ENCODE results near the gene PPP1R7.
"Not testable (repeated sequence)": the region's sequence is repeated elsewhere in the genome, so short reads cannot be mapped to it uniquely, and the experiment has no call there.

Gene PPP1R7

GRCh38 chr2:241191081-241191480, 40.8 kb downstream of the PPP1R7 start:
- in situ Hi-C loops (cut with MboI; ENCODE audit: low sequenced_read_pairs), result no loop called here

DNA sequence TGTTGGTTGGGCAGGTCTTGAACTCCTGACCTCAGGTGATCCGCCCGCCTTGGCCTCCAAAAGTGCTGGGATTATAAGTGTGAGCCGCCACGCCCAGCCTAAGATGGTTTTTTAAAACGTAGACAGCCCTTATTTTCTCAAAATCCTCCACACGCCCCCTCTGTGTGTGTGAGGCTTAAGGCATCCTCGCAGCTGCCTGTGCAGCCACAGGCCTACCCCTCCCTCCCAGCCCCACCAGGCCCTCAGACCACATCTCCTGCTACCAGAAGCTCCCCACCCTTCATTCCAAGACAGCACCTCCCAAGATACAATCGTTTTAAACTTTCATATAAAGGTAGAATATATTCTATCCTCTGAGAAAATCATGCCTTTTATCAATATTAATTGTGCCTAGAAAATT, 43.0 kb downstream of the PPP1R7 start:
- in situ Hi-C loops (cut with MboI; ENCODE audit: low sequenced_read_pairs), result no loop called here

DNA sequence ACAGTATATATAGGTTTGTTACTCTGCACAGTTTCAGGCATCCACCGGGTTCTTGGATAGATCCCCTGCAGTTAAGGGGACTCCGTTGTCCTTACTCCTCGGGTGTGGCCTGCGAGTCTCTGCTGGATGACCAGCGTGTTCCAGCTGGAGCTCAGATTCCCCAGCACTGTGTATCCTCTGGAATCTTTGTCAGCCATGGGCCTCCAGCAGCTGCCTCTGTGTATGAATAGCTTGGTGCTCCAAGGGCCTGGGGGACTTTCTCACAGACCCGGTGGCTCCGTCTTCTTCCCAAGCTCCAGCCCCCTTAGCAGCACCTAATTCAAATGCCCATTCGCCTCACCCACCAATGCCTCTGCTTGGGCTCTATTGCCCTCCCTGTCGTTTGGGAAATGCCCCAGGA, 44.5 kb downstream of the PPP1R7 start:
- in situ Hi-C loops (cut with MboI; ENCODE audit: low sequenced_read_pairs), result no loop called here

- in situ Hi-C loops (cut with MboI; ENCODE audit: low sequenced_read_pairs), result no loop called here
Measured at GRCh38 chr2:241195506-241196130, 45.4 kb downstream of the PPP1R7 start.

GRCh38 chr2:241197246-241197645, 47.0 kb downstream of the PPP1R7 start:
- in situ Hi-C loops (cut with MboI; ENCODE audit: low sequenced_read_pairs), result not testable (repeated sequence)

DNA sequence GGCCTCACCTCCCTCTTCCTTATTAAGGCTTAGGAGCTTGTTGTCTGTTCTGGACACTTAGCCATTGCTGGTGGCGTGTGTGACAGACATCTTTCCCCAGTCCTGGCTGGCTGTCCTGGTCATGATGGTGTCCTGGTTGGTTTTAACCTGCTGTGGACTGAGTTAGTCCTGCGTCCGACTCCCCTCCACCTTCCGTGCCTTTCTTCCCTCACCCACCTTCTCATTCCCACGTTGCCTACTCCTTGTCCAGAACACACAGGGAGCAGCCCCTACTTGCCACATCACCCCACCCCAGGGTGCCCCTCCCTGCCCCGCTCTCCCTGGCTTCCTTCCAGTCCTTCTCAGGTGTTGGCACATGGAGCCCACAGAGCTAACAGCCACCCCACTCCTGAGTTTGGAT, 47.7 kb downstream of the PPP1R7 start:
- in situ Hi-C loops (cut with MboI; ENCODE audit: low sequenced_read_pairs), result no loop called here

- in situ Hi-C loops (cut with MboI; ENCODE audit: low sequenced_read_pairs), result no loop called here
Measured at GRCh38 chr2:241198381-241199279, 48.4 kb downstream of the PPP1R7 start.

GRCh38 chr2:241199286-241199685, 49.0 kb downstream of the PPP1R7 start:
- in situ Hi-C loops (cut with MboI; ENCODE audit: low sequenced_read_pairs), result no loop called here

- in situ Hi-C loops (cut with MboI; ENCODE audit: low sequenced_read_pairs), result no loop called here
Measured at GRCh38 chr2:241199897-241200821, 49.9 kb downstream of the PPP1R7 start.

- in situ Hi-C loops (cut with MboI; ENCODE audit: low sequenced_read_pairs), result no loop called here
Measured at GRCh38 chr2:241200822-241201395, 50.6 kb downstream of the PPP1R7 start.

GRCh38 chr2:241201445-241202267, 51.4 kb downstream of the PPP1R7 start:
- in situ Hi-C loops (cut with MboI; ENCODE audit: low sequenced_read_pairs), result no loop called here

DNA sequence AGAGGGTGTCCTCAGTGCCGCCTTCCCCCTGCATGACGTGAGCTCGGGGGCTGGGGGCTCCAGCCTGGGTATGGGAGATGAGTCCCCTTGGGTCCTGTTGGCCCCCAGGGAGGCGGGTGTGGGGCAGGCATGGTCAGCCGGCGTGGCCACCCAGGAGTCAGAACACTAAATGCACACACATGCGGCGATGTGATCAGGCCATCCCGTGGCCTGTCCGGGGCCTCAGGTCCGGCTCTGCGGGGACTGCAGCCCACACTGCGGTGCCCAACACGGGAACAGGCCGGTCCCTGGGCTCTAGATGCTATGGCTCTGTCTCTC, 52.0 kb downstream of the PPP1R7 start:
- in situ Hi-C loops (cut with MboI; ENCODE audit: low sequenced_read_pairs), result no loop called here

DNA sequence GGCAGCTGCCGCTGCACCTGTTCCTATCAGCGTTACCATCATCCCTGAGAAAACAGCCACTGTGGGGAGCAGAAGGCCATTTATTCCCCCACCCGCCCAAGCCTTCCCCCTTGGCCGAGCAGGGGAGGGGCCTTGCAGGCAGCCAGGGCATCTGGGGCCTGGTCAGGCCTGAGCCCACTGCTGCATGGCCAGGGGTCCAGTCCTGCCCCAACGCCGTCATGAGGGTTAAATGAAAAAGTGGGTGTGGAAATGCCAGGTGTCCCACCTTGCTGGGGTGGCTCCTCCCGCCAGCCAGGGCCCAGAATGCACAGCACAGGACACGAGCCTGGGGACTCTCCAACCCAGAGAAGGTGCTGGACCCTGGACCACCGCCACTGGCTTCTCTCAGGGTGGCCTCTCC, 52.4 kb downstream of the PPP1R7 start:
- in situ Hi-C loops (cut with MboI; ENCODE audit: low sequenced_read_pairs), result no loop called here

DNA sequence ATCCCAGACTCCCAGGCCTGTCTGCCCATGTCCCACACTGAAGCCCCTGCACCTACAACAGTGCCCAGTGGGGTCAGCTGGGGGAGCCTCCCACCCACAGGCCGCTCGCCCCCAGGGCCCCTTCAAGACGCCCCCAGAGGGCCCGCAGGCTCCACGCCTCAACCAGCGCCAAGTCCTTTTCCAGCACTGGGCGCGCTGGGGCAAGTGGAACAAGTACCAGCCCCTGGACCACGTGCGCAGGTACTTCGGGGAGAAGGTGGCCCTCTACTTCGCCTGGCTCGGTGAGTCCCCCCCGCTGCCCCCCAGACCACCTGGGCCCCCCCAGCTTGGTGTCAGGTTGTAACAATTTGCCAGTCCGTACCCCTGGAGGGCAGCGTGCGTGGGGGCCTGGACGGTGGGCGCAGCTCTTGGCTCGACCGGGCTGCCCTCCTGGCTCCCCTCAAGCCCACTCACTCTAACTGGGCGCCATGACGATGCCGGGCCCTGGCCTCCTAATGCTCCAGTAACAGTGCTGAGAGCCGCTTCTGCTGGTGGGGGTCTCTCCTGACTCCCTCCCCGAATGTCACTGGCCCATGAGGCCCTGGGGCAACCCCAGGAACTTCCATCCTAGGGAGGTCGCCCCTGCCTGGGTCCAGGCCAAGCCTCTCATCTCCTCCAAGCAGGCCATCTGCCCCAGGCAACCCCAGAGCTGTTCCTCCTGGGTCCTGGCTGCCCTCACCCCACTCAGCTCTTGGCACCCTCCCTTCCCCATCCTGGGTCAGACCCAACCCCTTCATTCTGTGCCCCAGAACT, 53.1 kb downstream of the PPP1R7 start:
- in situ Hi-C loops (cut with MboI; ENCODE audit: low sequenced_read_pairs), result no loop called here

DNA sequence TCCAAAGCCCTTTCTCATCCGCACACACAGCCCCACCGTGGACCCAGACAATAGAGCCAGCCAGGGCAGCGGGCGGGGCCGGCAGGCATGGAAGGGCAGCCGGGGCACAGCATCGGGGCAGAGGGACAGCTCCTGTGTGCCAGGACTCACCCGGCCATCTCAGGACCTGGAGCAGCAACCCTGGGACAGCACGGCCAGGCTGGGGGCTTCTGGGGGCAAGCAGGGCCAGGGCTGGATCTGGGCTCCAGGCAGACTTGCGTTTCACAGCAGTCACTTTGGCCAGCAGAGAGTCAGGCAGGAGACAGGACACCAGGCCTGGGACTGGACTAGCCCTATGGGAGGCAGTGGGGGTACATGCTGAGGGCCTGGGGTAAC, 53.7 kb downstream of the PPP1R7 start:
- in situ Hi-C loops (cut with MboI; ENCODE audit: low sequenced_read_pairs), result no loop called here

GRCh38 chr2:241204490-241204889, 54.2 kb downstream of the PPP1R7 start:
- in situ Hi-C loops (cut with MboI; ENCODE audit: low sequenced_read_pairs), result no loop called here

DNA sequence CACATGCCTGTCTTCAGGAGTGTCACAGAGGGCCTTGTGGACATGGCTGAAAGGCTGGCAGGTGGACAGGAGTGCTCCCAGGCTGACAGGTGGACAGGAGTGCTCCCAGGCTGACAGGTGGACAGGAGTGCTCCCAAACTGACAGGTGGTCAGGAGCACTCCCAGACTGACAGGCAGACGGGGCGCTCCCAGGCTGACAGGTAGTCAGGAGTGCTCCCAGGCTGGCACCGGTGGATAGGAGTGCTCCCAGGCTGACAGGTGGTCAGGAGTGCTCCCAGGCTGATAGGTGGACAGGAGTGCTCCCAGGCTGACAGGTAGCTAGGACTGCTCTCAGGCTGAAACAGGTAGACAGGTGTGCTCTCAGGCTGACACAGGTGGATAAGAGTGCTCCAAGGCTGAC, 54.8 kb downstream of the PPP1R7 start:
- in situ Hi-C loops (cut with MboI; ENCODE audit: low sequenced_read_pairs), result no loop called here

GRCh38 chr2:241207151-241207550, 56.9 kb downstream of the PPP1R7 start:
- in situ Hi-C loops (cut with MboI; ENCODE audit: low sequenced_read_pairs), result no loop called here

GRCh38 chr2:241207641-241208040, 57.4 kb downstream of the PPP1R7 start:
- in situ Hi-C loops (cut with MboI; ENCODE audit: low sequenced_read_pairs), result no loop called here

GRCh38 chr2:241208058-241208457, 57.8 kb downstream of the PPP1R7 start:
- in situ Hi-C loops (cut with MboI; ENCODE audit: low sequenced_read_pairs), result no loop called here
